Stimulated activated CD4-positive, alpha-beta T cell treated with anti-CD3 and anti-CD28 coated beads, TNF-alpha, amount 100 ng/mL, for 4 hours (primary cell): ENCODE data around the gene KCNJ6.
"Not testable (repeated sequence)": the region's sequence is repeated elsewhere in the genome, so short reads cannot be mapped to it uniquely, and the experiment has no call there.

Source experiments
- DNase-seq, 3 experiments: peaks; one replicate each; pipeline ENCODE4 v3.0.0-alpha.2; 2020; ENCODE audit warnings: low read depth in 3 of 3

The KCNJ6 gene

DNA sequence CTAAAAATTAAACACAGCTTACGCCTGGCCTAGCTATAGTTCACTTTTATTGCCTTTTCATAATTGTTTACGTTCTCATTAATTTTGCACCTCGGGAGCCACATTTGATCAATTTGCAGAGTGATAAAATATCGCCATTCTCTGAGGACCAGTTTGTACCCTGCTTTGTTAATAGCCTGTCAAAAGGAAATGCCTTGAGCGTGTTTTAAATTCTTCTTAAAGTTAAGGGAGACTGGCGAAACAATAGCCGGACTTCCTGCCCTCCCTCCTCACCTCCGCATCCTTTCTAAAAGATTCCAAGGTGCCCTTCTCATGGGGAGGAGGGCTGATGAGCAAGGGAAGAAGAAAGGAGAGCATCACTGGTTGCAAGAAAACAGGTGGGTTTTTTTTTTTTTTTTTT, 271.6 kb downstream of the KCNJ6 start:
- DNase-seq = no peak

DNA sequence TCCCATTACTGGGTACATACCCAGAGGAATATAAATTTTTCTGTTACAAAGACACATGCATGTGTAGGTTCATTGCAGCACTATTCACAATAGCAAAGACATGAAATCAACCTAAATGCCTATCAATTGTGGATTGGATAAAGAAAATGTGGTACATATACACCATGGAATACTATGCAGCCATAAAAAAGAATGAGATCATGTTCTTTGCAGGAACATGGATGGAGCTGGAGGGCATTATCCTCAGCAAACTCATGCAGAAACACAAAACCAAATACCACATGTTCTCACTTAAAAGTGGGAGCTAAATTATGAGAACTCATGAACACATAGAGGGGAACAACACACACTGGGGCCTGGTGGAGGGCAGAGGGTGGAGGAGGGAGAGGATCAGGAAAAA, 272.4 kb downstream of the KCNJ6 start:
- not testable (repeated sequence) for DNase-seq

DNA sequence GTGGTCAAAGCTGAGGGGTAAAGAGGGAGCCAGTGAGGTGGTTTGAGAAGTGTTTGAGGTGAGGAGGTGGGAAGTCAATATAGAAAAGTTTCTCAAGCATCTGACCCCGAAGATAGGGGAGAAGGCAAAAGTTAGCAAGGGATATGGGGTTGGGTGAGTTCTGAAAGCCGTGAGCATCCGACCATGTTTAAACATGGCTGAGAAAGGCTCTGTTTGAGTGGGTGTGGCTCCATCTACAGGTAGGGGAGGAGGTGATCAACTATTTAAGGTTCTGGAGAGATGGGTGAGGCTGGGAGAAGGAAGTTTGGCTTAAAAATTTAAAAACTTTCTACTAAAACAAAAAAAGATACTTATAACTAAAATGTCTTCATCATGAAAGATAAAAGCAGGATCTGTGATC, 273.8 kb downstream of the KCNJ6 start:
- no peak for DNase-seq

DNA sequence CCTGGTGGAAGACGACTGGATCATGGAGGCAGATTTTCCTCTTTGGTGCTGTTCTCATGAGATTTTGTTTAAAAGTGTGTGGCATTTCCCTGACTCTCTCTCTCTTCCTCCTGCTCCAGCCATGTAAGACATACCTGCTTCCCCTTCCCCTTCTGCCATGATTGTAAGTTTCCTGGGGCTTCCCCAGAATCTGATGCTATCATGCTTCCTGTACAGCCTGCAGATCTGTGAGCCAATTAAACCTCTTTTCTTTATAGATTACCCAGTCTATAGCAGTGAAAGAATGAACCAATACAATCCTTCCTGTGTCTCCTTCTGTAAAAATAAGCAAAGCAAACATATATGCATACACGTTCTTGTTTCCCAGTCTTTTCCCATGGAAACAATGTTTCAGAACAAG, 276.5 kb downstream of the KCNJ6 start:
- DNase-seq = no peak

DNA sequence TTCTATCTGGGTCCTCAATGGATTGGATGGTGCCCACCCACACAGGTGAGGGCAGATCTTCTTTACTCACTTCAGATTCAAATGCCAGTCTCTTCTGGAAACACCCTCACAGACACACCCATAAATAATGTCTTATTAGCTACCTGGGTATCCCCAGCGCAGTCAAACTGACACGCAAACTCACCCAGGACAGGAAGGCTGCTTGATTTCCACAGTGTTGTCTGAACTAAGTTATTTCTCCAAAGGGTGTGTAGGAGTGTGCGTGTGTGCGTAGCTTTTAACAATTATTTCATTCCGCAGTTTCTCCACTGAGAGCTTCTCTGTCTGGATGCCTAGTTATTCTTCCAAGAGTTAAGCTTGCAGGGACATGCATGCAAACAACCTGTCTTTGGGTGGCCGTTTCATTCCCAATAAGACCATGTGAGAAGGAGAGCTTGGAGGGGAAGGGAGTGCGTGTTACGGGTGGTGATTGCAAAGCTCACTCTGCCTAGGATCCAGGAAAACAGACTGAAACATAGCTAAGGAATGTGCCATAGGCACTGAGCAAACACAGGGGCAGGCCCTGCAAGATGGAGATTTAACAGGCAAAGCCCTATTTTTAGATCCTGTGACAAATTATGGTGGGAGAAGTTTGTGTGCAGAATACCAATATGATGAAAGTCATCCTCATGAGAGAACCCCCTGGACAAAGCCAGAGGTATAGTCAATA, 280.0 kb downstream of the KCNJ6 start:
- no peak for DNase-seq

DNA sequence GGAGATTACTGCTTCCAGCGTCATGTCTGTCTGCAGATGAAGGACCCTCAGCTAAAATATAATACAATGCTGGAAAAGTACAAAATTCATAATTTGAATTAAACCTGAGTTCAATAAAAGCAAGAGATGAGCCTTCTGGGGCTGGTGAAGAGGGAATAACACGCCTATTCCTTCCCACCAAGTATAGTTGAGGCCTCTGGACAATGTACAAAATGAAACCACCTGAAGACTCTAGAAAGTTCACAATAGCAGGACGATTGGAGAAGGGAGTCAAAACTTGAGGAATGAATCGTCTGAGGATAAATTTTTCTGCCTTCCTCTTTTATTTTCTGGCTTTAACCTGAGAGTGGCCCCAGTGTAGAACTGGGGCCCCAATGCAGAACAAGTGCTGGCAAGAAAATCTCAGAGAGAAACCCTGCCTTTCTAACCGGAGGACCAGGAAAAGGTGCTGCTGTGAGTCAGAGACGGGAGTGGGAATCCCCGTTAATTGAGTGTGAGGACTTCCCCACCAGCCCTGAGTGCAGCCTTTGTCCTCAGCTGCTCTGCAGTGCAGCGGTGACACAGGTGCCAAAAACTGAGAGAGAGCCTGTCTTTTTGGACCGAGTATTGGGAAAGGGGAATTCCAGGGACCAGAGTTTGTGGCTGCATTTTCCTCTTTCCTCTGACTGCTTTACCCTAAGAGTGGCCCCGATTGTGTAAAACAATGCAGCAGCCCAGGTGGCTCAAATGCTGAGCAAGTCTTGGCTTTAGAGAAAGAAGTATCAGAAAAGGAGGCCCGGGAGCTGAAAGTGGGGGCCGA, 284.7 kb downstream of the KCNJ6 start:
- DNase-seq = no peak

DNA sequence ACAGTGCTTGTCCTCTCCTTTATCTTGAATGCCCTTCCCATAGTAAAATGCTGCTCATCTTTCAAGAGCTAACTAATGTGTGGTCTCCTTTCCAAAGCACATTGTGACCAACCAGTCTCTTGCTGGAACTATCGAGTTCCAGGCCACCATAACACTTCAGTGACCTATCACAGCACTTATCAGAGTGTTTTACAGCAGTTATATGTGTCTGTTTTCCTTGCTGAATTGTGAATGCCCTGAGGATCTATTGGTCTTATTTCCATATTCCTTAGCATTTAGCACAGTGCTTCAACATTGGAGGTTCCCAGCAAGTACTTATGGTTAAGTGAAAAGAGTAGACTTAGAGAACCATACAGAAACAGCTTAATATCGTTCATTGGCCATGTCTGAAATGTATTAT, 285.4 kb downstream of the KCNJ6 start:
- no peak for DNase-seq

DNA sequence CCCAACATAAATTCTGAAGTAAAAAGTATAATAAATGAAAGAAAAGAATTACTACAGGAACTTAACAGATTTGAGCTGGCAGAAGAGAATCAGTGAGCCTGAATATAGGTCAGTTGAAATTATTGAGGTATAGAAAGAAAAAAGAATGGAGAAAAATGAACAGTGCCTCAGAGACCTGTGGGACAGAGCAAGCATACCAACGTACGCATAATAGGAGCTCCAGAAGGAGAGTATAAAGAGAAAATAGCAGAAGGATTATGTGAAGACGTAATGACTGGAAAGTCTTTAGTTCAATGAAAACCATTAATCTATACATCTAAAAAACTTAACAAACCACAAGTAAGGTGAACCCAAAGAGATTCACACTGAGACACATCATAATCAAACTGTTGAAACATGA, 287.9 kb downstream of the KCNJ6 start:
- DNase-seq = no peak

DNA sequence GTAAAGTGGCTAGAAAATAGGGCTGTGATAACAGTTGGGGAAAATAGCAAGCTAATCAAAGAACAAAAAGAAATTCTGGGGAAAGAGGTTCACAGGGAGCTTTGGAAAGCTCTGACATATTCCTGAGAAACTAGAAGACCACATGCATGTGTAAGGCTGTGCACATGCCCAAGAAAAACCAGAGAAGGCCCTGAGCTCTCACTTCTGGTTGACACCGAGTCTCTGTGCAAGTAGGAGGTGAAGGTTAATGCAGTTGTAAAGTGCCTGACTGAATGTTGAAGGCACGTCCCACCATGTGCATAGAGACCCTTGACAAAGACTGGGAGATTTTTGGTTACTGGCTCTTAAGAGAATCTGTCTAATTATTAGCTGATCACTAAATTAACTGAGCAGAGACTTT, 288.7 kb downstream of the KCNJ6 start:
- DNase-seq = no peak

DNA sequence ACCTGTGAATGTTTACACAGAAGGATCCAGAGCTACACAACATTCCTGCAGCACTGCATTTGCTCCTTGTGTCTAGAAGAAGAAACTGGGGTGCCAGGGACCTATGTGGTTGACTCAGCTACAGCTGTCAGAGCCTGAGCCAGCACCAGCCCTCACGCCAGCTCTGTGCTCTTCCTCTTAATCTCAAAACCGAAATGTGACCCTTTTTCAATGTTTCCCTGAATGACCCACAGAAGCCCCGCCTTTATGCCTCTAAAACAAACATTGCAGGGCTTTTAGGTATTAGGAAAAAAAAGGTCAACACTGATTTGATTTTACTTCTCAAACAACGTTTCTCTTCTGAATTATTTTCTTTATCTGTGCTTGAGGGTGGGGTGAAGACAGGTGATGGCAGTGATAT, 289.2 kb downstream of the KCNJ6 start:
- DNase-seq = no peak

DNA sequence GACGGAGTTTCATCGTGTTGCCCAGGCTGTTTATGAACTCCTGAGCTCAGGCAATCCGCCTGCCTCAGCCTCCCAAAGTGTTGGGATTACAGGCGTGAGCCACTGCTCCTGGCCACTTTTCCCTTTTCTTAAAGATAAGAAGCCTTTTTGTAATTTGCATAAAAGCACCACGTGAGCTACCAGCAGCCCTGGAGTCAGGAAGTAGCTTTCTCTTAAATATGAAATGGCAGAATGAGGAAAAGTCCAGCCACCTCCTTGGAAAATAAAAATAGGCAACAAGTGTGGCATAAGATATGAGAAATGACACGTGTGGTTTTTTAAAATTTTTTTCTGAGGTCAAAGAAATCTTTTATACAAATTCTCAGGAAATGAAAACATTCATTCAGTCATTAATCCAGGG, 289.9 kb downstream of the KCNJ6 start:
- no peak for DNase-seq

DNA sequence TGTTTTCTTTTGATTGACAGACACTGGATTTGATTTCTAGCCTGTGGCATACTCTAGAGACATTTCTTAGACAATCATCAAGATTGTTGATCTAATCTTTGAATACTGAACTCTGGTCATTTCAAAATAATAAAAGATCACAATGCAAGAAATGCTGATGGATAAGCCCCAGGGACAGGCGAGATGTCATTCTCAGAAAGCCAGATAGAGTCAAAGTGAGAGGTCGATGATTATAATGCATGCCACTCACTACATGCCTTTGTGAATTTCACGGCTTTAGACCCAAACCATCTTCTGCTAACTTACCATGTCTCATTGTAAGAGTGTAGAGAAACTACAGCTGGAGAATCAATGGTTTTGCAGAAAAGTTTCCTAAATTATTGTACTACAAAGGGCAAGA, 292.6 kb downstream of the KCNJ6 start:
- DNase-seq = no peak

DNA sequence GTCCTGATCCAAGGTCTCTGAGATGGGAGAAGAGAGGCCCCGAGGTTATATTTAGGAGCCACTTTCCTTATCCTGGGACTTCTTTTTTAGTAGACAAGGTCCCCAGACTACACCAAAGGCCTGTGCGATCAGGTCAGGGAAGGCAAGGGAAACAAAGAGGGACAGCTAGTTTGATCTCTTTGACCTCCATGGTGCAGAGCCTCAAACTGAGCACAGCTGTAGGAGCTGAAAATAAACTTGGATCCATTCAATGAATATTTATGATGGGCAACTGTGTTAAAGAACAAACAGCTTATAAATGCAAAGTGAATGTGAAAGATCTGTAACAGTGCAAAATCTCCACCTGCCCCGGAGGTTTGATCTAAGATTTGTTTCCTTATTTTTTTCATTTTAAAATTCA, 293.1 kb downstream of the KCNJ6 start:
- no peak for DNase-seq

DNA sequence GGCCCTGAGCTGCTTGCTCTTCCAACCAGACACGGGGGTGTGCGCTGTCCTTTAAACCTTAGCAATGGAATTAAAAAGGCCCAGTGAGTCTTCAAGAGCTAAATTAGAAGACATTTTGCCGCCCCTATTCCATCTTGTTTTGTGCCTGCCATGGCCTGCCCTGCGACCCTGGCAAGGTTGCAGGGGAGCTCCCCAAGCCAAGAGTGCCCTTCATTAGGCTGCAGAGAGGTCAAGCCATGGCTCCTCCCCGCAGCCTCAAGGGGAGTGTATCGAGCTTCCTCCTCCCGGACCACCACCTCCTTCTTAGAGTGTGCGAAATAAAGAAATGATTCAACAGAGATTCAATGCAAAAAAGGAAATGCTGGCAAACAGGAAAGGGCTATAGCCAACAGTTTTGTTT, 293.5 kb downstream of the KCNJ6 start:
- DNase-seq = no peak

DNA sequence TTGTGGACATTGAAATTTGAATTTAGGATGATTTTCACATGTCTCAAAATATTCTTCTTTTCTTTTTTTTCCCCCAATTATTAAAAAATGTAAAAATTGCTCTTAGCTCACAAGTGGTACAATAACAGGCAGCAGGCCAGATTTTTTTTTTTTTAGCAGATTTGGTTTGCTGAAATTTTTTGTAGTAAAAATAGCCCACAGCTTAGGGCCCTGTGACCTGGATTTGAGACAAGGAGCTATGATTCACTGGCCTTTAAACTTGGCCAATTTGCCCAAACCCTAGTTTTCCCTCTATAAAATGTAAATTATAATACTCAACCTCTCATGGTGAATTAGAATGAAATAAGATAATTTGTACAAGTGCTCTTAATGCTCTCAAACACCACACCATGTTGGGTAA, 295.9 kb downstream of the KCNJ6 start:
- no peak for DNase-seq

DNA sequence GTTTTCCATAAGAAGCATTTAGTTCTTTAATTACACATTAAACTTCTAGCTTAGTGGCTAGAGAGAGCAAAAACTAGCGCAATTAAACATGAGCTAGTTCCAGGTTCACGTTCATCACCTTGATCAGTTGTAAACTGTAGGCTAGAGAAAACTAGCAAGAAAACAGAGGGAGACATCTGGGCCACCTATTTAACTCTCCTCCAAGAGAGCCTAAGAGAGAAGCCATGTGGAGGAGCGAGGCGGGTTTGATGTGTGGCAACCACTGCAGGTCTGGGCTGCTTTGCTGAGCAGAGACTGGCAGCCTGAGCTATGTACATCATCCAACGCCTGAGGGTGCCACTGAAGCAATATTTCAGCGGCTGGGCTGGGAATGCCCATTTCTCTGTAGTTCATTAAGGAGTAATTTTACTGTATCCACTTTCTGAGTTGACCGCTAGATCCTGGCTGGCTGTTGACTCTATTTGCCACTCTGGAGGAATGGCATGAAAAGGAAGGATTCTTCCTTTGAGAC, 296.7 kb downstream of the KCNJ6 start:
- no peak for DNase-seq

DNA sequence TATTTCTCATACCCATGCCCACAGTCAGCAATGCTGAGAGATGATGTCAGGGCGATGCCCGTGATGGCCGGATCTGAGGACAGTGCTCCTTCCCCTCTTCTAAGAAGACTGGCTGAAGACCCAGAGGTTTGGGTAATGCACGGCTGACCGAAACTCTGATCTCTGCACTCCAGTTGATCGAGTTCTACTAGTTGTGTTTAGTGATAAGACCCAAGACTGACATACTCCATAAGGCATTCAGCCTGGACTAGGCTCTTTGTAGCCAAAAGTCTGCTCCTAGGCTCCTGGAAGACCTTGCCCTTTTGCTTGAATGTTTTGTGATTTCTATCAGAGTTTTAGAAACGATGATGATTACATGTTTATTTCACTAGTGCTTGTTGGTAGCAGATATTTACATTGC, 298.2 kb downstream of the KCNJ6 start:
- no peak for DNase-seq

DNA sequence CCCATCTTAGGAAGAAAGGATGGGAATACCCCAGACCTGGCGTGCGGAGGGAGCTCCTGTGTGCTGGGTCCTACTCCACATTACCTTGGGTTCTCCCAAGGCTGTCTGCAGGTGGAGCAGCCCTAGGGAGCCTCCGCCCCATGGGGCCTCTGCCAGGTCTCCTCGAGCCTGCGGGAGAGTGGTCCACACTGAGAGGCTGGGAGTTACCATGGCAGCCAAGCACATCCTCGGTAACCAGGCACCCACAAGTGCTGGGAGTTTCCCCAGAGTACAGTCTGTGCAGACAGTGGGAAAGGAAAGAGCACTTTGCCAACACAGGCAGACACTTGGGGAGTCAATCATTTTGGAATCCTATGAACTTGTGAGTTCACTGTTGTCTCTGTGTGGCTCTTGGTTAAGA, 300.3 kb downstream of the KCNJ6 start:
- DNase-seq = no peak

DNA sequence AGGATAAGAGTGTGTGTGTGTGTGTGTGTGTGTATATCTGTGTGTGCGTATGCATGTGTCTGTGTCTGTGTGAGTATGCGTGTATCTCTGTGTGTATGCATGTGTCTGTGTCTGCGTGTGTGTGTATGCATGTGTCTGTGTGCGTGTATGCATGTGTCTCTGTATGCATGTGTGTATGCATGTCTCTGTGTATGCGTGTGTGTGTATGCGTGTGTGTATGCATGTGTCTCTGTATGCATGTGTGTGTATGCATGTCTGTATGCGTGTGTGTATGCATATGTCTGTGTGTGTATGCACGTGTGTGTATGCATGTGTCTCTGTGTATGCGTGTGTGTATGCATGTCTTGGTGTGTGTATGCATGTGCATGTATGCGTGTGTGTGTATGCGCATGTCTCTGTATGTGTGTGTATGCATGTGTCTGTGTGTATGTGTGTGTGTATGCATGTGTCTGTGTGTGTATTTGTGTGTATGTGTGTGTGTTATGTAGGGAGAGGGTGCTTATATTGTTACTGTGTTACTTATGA, 301.8 kb downstream of the KCNJ6 start:
- DNase-seq = no peak

DNA sequence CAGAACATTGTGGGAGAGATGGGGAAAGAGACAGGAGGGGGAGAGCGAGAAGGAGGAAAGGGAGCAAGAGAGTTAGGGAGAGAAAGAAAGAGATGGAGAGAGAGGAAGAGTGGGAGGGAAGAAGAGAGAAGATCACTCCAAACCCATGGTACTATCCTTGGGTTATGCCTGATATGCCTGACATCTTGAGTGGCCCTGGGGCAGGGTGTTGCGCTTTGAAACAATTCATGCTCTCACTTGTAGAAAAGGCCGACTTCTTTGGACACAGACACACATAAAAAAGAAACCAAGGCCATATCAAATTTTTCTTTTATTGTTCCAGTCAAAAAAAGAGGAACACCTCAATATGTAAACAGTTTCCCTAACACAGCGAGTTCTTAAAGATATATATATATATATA, 309.2 kb downstream of the KCNJ6 start:
- no peak for DNase-seq

DNA sequence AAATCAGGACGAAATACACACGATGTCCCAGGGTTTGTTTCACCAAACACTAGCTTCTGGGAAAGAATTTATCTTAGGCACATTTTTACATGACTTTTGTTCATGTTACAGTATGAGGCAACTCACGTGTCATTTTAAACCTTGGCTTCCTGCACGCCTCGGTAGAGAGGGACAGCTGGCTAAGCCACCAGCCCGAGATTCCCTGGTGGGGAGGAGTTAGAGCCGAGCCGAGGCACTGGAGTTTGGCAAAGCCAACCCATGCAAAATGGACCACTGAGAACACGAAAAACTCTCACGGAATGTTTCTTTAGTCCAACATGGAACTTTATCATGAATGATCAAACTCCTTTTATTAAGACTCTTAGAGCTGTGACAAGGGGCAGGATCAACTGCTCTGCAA, 309.7 kb downstream of the KCNJ6 start:
- no peak for DNase-seq

DNA sequence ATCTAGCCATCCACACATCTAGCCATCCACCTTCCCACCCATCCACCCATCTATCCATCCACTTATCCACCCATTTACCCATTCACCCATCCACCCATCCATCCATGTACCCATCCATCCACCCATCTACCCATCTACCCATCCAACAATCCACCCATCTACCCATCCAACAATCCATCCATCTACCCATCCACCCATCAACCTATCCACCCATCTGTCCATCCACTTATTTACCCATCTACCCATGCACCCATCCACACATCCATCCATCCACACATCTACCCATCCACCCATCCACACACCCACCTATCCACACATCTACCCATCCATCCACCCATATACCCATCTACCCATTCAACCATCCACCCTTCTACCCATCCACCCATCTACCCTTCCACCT, 311.3 kb downstream of the KCNJ6 start:
- no peak for DNase-seq

DNA sequence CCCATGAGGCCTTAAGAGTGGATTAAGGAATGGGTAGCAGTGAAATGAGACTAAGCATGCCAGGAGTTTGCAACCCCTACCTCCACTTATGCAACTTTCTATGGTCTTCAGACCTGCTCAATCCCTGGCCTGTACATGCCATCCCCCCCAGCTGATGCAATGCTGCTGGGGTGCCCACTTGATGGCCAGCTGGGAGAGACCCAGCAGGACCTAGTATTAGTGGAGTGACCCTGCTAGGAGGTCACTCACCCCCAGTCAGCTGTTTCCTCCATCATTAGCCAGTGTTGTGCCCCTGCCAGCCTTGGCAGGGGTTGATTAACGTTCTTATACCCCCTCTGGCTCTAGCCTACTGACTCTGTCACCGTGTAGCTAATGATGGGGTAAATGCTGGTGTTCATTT, 313.1 kb downstream of the KCNJ6 start:
- no peak for DNase-seq
